Colonic mucosa (tissue), 4 donors: ENCODE measurements around the gene PLXDC2. TPM values are rescaled to one million over a fixed set of nuclear protein-coding genes. Genes with fewer than 3 reads are reported as not detected.

Experiments
- DNase-seq: peaks from one replicate; pipeline ENCODE4 v3.0.0-alpha.2; 2020
- H3K27ac ChIP-seq: fragments of 200-600 bp; one replicate; pipeline ENCODE4 v1.8.0; 2021
- H3K27me3 ChIP-seq: fragments of 200-600 bp; one replicate; pipeline ENCODE4 v1.8.0; 2021
- H3K36me3 ChIP-seq: fragments of 200-600 bp; one replicate; pipeline ENCODE4 v1.8.0; 2021
- H3K4me1 ChIP-seq: fragments of 200-600 bp; one replicate; pipeline ENCODE4 v1.8.0; 2021; ENCODE audit warnings: mild to moderate bottlenecking
- H3K4me3 ChIP-seq: fragments of 200-600 bp; one replicate; pipeline ENCODE4 v1.8.0; 2021
- H3K9ac ChIP-seq, 2 donors: one replicate each; pipeline ENCODE4 v1.7.0; 2013; ENCODE audit warnings: control low read depth in 2 of 2, low read depth in 2 of 2, low read length in 2 of 2
- H3K9me3 ChIP-seq: fragments of 200-600 bp; one replicate; pipeline ENCODE4 v1.8.0; 2021
- CTCF ChIP-seq: fragments of 200-600 bp; IDR thresholded peaks from one replicate; pipeline ENCODE4 v1.8.0; 2022; ENCODE audit warnings: antibody characterized with exemption, mild to moderate bottlenecking
- intact Hi-C: fragments of 100-400 bp; cut with DNase I; formaldehyde crosslinking; loops from one replicate; pipeline ENCODE4 v1.14.1; 2022
- total RNA-seq, 2 donors: library from RNA; stranded (reverse); fragmentation: NEBNext Ultra II Directional in 1 of 2; extraction: Animal tissue kit (Norgen Biotek cat#: 25700) in 1 of 2; gene quantifications; one replicate each; pipeline ENCODE4 v1.2.1, GENCODE V29; 2021
- donor health status: healthy.
- donor health status: DM: no; HTN: no; CAD: no.
- donor health status: DM: no; HTN: no; CAD: no.

Gene PLXDC2
- total RNA-seq, 2 donors from 2014 or later: 12.5 to 22.4 TPM

- no peak overlapping the region for H3K27ac ChIP-seq
- no peaks in the 10 kb centered on the region for H3K36me3 ChIP-seq
- no peak overlapping the region for H3K4me3 ChIP-seq
- H3K9ac ChIP-seq: no peak overlapping the region
- no peaks in the 10 kb centered on the region for H3K4me1 ChIP-seq
- no peak for TF ChIP-seq CTCF
- intact Hi-C loops: no loop called here
- no peaks in the 10 kb centered on the region for H3K9me3 ChIP-seq
- DNase-seq: no peak
- no peaks in the 10 kb centered on the region for H3K27me3 ChIP-seq
These were observed 66.4 kb downstream of the PLXDC2 start for GRCh38 chr10:19882621-19883020.

GRCh38 chr10:19888061-19888660 is 71.9 kb downstream of the PLXDC2 start:
- intact Hi-C loops: no loop called here

GRCh38 chr10:19889256-19889655 is 73.0 kb downstream of the PLXDC2 start:
- no peak overlapping the region for H3K4me3 ChIP-seq
- H3K27me3 ChIP-seq: no peaks in the 10 kb centered on the region
- TF ChIP-seq CTCF: no peak
- H3K4me1 ChIP-seq: no peaks in the 10 kb centered on the region
- H3K36me3 ChIP-seq: no peaks in the 10 kb centered on the region
- intact Hi-C loops: no loop called here
- no peaks in the 10 kb centered on the region for H3K9me3 ChIP-seq
- H3K9ac ChIP-seq: no peak overlapping the region
- no peak overlapping the region for H3K27ac ChIP-seq
- DNase-seq: no peak

More at GRCh38 chr10:19888061-19888660, 71.9 kb downstream of the PLXDC2 start:
- Histone ChIP-seq H3K9me3 (no peaks in the 10 kb centered on the region), H3K9ac (no peak overlapping the region), H3K4me1 (no peaks in the 10 kb centered on the region), H3K27ac (no peak overlapping the region), H3K27me3 (no peaks in the 10 kb centered on the region), H3K36me3 (no peaks in the 10 kb centered on the region), H3K4me3 (no peak overlapping the region)
- no peak for DNase-seq
- TF ChIP-seq CTCF: no peak

GRCh38 chr10:19891429-19891828 is 75.2 kb downstream of the PLXDC2 start:
- H3K4me1 ChIP-seq: no peaks in the 10 kb centered on the region
- H3K9ac ChIP-seq: no peak overlapping the region
- H3K9me3 ChIP-seq: no peaks in the 10 kb centered on the region
- H3K27me3 ChIP-seq: no peaks in the 10 kb centered on the region
- no peak for TF ChIP-seq CTCF
- no peak for DNase-seq
- intact Hi-C loops: no loop called here
- H3K4me3 ChIP-seq: no peak overlapping the region
- H3K27ac ChIP-seq: no peak overlapping the region
- H3K36me3 ChIP-seq: no peaks in the 10 kb centered on the region

- Histone ChIP-seq H3K9ac (no peak overlapping the region), H3K9me3 (no peaks in the 10 kb centered on the region), H3K27ac (no peak overlapping the region), H3K4me3 (no peak overlapping the region), H3K4me1 (no peaks in the 10 kb centered on the region), H3K27me3 (no peaks in the 10 kb centered on the region), H3K36me3 (no peaks in the 10 kb centered on the region)
- intact Hi-C loops: no loop called here
- TF ChIP-seq CTCF: no peak
- no peak for DNase-seq
These were observed 76.0 kb downstream of the PLXDC2 start for GRCh38 chr10:19892270-19892669.
